Amniotic stem cell (primary cell): ENCODE results near the gene ASTN2.

ENCODE experiments used
- DNase-seq: peaks from one replicate; lab custom pipeline; 2025; lab: John Stamatoyannopoulos, UW

Gene ASTN2

DNA sequence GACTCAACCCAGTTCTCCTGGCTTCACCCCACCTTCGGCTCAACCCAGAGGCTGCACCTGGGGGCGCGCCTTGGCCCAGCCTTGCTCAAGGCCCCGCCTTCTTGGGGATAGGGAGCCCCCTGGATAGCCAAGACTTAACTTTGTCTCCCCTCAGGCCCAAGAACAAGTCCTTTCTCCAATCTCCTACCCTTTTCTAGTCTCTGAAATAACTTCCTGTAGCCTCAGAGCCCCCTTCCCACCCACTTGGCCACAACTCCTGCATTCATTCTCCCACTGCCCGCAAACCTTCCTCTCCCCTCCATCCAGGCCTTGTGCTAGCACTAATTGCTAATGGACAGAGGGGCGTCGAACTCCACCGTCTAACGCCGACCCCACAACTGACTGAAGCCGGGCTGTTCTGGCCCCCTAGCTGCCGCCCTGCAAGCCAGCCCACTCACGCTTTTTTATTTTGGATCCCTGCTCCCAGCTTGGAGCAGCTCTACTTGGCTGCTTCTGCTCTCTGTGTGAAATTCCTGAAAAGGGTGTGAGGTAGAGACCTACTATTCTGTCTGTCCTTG, 579 bp upstream of the ASTN2 start:
- no peak for DNase-seq

DNA sequence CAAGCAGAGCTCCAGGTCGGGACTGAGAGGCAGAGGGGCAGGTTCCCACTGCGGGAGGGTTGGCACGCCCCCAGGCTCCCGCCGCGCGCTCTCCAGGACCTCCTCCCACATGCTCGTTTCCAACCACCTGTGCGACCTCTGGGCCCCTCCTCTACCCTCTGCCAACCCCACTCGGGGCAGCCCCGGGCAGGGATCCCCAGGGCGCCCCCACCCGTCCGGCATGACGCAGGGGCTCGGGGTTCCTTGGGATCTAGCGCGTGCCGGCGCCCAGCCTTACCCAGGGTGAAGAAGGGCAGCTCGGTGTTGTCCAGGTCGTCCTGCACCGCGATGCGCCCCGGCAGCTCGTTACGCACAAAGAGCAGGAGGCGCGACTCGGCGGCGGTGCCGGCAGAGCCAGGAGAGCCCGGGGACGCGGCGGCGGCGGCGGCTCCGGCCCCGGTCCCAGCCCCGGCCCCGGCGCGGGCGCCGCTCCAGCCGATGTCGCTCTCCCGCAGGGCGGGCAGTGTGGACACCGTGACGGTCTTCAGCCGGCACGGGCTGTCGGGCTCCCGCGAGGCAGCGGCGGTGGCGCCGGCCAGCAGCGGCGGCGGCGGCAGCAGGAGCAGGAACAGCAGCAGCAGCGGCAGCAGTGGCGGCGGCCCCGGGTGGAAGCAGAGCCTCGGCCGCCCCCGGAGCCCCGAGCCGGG, 494 bp downstream of the ASTN2 start:
- DNase-seq = no peak

DNA sequence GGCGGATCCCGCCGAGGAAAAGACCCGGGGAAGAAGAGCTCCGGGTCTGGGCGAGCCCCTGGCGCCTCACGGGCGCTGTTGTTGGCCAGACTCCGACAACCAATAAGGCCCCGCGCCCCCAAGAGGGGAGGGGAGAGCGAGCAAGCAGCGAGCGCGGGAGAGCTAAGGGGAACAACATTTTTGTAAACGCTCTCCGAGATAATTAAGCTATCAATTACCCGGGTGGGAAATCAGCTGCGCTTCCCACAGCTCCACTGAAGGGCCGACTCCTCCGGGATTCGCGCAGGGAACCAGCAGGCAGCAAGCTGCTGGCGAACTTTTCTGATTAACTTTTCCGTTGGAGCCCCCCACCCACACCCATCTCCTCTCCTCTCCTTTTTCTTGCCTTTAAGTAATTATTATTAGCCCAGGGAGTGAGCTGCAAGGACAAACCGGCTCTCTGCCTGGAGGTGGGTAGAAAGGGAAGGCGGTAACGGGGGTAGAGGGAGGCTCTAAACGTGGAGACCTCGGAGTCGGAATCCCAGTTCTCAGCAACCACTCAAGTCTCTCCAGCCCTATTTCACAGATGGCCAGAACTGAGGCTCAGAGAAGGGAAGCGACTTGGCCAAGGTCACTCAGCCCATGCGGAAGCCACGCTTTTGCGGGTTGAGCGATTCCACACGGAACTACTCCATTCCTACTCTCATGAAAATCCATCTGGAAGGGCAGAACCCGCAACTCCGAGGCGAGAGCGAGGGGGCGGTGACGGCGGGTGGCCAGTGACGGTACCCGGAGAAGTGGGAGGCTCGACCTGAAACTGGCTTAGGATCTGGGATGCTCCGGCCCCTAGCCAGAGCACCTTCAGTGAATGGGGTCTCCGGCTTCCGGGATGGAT, 1.3 kb downstream of the ASTN2 start:
- no peak for DNase-seq

DNA sequence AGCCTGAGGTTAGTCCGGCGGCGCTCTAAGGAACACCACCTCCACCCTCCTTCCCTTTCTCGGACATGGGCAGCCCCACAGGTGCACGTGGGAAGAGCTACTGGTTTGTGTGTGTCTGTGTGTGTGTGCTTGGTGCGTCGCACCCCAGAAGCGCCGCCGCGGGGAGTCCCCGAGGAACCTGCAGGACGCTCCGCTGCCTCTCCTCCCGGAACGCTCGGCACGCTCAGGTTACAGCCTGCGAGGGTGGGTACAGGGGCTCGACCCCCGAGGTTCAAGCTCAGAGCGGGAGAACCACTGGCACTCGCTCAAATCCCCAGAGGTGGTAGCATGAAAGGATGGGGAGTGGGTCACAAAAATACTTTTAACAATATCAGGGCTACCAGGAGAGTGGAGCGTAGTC, 2.0 kb downstream of the ASTN2 start:
- no peak for DNase-seq

DNA sequence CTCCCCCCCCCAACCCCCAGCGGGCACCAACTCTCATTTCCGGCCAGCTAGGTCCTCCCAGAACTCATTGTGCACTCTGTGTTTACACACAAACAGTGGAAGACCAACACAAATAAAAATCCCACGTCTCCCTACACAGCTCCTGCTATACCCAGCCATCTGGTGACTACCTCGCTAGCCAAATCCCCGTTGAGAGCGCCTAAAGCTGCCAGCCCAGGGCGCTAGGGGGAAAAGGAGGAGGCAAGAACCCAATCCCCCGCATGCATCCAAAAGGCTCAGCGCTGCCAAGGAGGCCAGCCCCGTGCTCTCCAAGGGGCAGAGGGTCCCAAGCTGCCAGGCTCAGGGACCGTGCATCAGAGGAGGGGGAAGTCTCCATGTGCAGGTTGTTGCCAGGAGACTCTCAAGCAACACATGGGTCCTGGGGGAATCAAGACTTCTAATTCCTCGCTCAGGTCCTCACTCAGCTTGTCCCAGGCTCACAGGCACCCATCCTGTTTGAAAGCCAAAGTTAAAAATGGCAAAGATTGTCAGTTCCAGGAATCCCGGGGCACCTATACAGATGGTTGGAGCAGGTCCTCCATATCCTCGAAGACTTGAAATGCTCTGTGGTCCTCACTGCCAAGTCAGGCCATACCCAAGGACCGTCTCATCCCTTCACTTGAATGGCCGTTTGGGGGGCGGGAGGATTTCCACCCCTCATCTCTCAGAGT, 2.7 kb downstream of the ASTN2 start:
- DNase-seq = no peak

- no peak for DNase-seq
Observed at GRCh38 chr9:117411547-117411946, 3.3 kb downstream of the ASTN2 start.

GRCh38 chr9:117409321-117409720, 5.5 kb downstream of the ASTN2 start:
- no peak for DNase-seq

DNA sequence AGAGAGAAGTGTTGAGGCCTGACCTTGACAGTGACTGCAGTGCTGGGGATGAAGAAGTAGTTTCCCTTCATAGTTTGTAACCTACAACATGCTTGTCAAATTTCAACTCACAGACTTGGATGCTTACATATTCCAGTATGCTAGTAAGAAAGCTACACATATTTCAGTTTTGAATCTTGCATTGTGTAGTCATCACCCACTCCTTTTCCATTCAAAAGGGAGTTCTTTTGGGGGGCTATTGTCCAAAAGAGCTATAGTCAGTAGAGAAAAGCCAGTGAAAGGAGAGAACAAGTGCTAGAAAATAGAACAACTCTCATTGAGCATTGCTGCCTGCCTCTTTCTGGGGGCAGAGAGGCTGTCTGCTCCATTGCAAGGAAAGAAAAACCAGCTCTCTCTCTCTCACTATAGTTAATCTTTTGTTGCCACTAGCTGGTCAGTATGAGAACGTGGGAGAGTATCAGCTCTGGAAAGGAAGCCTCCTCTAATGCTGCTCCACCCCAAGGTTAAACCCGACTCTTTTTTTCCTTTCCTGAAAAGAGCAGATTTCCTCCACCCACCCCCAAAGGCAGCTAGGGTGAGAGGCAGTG, 7.3 kb downstream of the ASTN2 start:
- DNase-seq = no peak

DNA sequence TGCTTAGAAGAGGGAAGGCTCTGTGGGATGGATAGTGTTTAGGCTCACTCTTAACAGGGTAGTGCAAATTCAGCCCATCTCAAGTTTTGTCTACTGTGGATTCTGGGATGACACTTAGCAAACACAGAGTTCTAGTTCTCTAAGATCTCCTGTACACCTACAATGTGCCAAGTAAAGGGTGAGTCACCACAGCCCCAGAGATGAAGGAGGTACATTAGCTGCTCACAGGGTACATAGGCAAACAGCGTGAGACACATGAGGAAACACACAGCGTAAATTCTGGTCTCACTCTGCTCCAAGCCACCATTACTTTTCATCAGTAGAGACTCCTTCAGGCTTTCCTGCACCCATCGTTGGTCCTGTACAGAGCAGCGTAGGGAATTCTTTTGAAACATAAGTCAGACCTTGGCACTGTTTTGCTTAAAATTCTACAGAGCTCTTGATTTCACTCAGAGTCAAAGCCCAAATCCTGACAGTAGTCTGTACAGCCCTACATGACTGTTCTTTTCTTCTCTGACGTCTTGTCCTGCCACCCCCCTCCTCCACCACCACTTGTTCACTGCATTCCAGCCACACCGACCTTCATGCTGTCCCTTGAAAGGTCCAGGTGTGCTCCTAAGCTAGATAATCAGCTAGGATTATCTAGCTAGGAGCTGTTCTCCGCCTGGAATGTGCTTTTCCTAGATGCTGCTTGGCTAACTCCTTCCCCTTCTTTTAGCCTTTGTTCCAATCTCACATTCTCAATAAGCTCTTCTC, 8.7 kb downstream of the ASTN2 start:
- DNase-seq = no peak

DNA sequence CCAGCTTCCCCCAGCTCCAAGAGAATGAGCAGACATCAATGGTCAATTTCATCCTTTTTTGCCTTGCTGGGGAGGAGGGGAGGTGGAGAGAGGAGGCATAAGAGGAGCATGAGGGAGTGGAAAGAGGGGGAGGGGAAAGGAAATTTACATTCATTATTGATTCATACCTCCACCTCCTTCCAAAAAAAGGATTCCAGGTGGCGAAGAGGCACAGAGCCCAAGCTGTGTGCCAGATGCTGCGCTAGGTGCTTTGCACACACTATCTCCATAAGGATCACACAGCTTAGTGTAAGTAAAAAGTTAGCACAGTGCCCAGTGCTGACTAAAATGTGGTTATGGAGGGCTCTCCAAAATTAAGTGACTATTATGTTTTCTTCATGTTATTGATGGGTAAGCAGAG, 11.0 kb downstream of the ASTN2 start:
- no peak for DNase-seq

DNA sequence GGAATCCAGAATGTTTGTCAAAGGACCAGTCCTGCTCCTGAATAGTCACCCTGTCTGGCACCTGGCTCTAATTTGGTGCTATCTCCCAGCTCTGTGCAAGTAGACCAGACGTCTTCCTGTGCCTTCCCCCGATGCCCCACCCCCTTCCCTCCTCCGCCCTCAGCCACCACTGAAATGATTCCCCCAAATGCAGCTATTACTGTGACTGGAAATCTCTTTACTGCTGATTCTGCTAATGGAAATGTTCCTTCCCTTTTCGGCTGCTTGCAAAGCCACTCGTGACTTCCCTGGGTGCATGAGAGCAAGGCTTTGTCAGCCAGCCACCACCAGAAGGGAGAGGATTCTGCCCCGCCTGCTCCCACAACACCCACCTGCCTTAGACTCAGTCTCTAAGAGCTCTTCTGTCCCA, 11.4 kb downstream of the ASTN2 start:
- DNase-seq = no peak

DNA sequence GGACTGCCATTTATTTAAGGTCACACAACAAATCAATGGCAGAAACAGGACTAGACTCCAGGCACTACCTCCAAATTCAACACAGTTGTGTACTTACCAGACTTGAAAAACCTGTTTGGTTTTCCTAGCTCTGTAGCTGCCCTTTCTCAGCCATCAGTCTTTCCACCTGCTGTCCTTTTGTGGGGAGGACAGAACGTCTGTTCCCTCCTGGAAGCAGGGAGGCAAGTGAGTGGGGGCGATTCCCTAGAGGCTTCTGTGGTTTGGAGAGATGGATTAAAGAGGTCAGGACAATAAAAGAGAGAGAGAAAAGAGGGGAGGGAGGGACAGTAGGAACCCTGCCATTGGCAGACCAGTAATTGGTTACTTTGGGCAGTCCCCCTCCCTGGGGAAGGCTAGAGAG, 14.7 kb downstream of the ASTN2 start:
- DNase-seq = no peak

DNA sequence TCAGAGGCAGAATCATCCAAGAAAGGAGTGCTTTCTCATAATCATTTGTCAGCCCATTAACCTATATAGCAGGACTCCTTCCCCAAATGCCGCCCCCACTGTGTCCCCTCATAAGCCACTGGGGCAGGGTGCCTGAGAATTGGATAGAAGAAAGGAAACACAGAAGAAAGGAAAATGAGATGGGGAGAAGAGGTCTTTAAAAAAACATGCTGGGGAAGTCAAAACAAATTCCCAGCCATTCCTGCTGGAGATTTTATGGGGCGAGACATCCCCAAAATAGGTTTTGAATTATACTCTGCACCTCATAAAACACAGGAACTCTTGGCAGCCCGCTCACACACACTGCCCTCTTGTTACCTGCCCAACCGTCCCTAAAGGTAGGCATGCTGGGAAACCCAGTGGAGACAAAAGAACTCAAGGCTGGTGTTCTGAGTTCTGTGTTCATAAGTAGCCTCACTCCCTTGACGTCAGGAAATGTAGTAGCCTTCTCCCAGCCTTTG, 19.7 kb downstream of the ASTN2 start:
- no peak for DNase-seq

GRCh38 chr9:117394655-117395054, 20.2 kb downstream of the ASTN2 start:
- no peak for DNase-seq

DNA sequence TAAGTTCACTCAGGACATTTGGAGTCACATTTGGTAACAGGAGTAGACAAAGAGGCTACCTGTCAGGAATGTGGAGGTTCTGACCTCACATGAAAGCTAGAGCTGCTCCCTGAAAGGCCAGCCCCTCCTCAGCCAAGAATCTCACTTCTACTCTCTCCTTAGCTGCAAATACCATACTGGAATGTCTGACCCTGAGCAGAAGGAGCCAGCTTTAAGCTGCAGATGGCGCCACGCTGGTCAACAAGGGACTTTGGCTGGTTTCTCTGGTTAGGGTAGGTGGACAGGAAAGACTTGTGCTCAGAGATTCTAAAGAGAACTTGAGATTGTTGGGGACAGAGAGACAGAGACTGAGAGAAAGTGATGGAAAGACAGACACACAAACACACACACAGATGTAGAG, 21.9 kb downstream of the ASTN2 start:
- no peak for DNase-seq

DNA sequence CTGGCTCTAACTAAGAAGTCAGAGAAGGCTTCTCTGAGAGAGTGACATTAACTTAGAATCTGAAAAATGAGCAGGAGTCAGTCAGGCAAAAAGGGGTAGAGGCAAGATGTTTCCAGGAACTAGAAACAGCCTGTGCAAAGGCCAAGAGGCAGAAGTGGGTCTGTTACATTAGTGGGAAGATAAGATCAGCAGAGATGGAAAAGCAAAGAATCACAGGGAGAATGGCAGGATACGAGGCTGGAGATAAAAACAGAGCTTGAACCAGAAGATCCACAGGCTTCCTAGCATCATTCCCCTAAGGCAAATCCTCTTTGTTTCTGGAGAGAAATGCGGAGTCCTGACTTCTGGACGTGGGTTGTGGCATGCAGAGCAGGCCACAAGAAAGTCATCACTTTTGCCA, 27.4 kb downstream of the ASTN2 start:
- DNase-seq = no peak

- DNase-seq = no peak
Observed at GRCh38 chr9:117379341-117379740, 35.5 kb downstream of the ASTN2 start.

GRCh38 chr9:117377046-117377445, 37.8 kb downstream of the ASTN2 start:
- DNase-seq = no peak

DNA sequence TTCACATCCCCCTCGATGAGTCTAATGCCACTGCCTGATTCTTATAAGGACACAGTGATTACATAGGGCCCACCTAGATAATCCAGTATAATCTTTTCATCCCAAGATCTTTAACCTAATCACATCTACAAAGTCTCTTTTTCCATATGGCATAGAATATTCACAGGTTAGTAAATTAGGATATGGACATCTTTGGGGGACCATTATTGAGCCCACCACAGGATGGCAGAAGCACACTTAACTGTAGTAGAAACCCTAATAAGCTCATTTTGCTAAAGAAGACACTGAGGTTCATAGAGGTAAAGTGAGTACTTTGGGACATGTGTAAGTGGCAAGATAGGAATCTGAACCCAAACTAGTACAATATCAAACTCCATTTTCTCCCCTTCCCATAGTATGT, 38.9 kb downstream of the ASTN2 start:
- DNase-seq = no peak

- DNase-seq = no peak
Observed at GRCh38 chr9:117374076-117374725, 40.7 kb downstream of the ASTN2 start.
